Fibroblast of the conjunctiva (primary cell): Measurements from ENCODE around the gene BBC3.
"Not testable (repeated sequence)": the region's sequence is repeated elsewhere in the genome, so short reads cannot be mapped to it uniquely, and the experiment has no call there.

ENCODE experiments used
- DNase-seq: peaks from one replicate; pipeline ENCODE4 v3.0.0-alpha.2; 2010; ENCODE audit warnings: low read depth

Gene BBC3, protein sequence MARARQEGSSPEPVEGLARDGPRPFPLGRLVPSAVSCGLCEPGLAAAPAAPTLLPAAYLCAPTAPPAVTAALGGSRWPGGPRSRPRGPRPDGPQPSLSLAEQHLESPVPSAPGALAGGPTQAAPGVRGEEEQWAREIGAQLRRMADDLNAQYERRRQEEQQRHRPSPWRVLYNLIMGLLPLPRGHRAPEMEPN

DNA sequence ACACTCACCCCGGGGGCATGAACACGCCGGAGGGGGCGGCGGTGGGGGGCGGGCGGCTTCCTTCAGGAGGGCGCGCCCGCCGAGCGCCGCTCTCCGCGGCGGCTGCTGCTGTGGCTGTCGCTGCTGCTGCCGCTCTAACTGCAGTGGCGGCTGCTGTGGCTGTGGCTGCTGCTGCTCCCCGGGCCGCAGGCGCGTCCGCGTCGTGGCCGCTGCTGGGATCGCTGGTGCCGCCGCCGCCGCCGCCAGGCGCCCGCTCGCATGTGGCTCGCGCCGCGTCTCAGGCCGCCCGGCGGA, at the start of gene BBC3:
Gene BBC3, minus strand, starts transcription at position 279 of the 294 bp plus-strand sequence. CDS start 2,768 bp downstream, outside the sequence.
- DNase-seq, result no peak

DNA sequence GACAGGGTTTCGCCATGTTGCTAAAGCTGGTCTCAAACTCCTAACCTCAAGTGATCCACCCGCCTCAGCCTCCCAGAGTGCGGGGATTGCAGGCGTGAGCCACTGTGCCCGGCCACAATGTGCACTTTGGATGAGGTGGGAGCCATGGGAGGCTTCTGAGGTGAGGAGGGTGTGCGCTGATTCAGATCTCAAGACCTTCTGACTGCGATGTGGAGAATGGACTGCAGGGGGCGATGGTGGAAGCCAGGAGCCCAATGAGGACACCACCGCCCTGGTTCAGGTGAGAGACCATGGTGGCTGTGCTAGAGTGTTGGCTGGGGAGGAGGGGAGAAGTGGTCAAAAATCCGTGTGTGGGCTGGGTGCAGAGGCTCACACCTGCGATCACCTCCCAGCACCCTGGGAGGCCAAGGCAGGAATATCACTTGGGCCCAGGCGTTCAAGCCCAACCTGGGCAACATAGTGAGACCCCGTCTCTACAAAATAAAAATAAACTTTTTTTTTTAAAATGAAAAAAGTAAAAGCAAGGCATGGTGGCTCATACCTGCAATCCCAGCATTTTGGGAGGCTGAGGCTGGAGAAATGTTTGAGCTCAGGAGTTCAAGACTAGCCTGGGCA, 49.3 kb upstream of the BBC3 start:
- DNase-seq, result no peak

DNA sequence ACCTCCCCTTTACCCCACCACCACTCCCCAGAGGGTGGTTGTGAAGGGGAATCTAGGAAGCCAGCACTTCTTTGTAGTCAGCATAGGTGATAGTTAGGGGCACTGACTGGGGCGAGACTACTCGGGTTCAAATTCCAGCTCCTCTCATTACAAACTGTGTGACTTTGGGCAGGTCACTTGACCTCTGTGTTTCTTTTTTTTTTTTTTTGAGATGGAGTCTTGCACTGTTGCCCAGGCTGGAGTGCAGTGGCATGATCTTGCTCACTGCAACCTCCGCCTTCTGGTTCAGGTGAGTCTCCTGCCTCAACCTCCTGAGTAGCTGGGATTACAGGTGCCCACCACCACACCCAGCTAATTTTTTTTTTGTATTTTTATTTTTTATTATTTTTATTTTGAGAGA, 45.5 kb upstream of the BBC3 start:
- DNase-seq, result not testable (repeated sequence)

DNA sequence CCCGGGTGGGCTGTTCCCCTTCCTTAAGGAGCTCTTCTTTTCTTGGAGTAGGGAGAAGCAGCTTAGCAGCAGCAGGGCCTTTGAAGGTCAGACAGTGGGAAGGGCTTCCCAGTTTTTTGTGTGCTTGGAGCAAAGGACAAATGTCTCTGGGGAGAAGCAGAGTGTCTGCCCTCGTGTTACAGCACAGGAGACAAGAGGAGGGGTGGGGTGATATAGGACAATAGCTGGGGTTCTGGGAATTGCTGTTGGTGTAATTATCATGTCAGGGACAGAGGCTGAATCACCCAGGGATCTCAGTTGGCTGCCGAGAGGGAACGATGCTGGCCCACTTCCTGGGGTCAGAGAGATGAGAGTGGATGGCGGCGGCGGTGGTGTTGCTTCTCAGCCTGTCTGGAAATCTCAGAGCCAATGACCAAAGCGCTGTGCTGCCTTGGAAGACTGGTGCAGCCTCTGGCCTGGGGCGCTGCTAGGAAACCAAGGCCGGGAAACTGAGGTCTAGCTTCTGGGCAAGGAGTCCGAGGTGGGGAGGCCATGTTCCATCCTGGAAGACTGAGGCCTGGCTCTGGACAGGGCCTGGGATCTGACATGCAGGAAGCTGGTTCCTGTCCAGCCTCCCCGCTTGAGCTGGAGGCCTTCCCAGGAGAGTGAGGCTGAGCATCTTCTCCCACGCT, 44.9 kb upstream of the BBC3 start:
- DNase-seq, result no peak

DNA sequence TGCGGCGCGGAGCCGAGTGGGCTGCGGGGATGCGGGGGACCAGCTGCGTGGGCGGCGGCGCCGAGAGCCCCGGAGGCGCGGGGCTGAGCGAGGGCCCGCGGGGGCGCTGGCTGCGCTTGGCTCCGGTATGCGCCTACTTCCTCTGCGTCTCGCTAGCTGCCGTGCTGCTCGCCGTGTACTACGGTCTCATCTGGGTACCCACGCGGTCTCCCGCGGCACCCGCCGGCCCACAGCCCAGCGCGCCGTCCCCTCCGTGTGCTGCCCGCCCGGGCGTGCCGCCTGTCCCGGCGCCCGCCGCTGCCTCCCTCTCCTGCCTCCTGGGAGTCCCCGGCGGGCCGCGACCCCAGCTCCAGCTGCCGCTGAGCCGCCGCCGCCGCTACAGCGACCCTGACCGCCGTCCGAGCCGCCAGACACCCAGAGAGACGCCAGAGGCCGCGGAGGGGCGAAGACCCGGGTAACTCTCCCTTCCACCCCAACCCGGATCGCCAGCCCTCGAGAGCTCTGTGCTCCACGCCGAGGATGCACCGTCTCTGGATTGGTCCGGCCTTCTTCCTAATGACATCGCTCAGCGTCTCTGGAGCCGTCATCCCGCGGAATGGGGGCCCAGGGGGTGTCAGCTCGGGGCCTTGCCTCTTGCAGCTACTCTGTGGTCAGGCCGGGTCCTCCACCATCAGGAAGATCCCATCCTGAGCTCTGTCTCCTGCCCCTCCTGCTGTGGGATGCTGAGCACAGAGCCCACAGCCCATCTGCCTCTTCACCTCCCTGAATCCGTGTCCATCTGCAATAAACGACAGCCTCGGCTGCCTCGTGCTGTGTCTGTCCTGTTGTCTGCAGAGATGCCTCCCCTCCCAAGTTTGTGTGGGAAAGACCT, 44.1 kb upstream of the BBC3 start:
- no peak for DNase-seq

DNA sequence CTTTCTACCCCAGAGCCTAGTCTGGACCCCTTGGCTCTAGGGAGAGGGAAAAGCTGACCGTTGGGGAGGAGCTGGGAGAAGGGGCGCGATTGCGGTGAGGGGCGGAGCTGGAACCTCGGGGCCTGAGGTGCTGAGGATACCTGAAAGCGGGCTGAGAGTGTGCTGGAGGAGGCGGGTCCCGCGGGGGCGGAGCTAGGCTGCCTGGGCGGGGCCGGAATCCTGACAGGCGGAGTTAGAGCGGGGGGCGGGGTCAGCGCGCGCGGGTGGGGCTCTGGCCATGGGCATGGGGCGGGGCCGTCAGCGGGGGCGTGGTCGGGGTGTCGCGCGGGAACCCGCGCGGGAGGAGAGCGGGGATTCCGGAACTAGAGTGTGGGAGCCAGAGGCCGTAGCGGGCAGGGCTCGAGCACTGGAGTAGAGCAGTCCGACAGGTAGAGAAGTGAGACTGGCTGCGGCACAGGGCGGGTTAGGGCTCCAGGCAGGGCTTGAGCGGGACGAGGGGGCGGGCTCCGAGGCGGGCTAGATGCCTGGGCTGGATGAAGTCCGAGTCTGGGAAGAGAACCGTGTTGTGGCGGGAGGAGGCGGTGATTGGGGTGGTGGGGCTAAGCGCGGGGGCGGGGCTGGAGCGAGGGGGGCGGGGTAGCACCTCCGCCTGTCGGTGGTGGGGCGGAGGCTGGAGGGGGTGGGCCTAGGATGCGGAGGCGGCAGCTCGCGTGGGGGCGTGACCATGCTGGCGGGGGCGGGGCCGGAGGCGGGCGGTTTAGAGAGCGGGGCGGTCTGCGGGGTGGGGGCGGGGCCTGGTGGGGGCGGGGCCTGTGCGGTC, 43.3 kb upstream of the BBC3 start, which contains the start of gene INAFM1:
Gene INAFM1, plus strand, starts transcription at position 815 of the 820 bp plus-strand sequence. CDS start 35 bp downstream, outside the sequence.
- peak; percentile 91 for DNase-seq

DNA sequence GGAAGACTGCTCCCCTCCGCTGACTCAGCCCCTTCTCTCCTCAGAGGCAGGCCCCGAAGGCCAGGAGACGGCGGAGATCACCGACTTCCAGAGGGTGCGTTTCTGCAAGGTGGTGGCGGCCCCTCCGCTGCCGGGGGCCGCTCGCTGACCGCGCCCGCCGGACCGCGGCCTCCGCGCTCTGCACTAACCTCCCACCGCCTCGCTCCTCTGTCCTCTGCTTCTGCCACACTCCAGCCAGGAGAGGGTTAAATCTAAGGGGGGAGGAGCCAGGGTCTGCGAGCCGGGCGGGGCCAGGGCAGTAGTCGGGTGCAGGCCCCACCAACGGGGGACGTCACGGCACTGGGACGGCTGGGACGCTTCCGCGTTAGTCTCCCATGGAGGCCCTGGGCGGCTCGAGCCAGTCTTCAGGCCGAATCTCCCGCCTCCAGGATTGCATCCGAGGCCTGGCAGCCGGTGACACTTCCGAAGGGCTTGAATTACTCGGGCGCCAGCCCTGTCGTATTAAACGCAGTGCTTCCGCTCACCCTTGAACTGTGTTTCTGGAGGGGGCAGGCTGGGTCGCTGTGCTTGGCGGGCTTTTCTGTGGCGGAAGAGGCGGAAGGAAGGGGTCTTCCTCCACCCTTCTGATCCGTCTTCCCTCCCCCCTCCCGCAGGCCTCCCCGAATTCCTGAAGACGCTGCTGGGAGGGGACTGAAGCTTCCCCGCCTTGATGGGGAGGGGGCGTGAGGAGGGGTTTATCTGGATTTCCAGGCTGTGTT, 42.5 kb upstream of the BBC3 start:
- peak; percentile 91 for DNase-seq

DNA sequence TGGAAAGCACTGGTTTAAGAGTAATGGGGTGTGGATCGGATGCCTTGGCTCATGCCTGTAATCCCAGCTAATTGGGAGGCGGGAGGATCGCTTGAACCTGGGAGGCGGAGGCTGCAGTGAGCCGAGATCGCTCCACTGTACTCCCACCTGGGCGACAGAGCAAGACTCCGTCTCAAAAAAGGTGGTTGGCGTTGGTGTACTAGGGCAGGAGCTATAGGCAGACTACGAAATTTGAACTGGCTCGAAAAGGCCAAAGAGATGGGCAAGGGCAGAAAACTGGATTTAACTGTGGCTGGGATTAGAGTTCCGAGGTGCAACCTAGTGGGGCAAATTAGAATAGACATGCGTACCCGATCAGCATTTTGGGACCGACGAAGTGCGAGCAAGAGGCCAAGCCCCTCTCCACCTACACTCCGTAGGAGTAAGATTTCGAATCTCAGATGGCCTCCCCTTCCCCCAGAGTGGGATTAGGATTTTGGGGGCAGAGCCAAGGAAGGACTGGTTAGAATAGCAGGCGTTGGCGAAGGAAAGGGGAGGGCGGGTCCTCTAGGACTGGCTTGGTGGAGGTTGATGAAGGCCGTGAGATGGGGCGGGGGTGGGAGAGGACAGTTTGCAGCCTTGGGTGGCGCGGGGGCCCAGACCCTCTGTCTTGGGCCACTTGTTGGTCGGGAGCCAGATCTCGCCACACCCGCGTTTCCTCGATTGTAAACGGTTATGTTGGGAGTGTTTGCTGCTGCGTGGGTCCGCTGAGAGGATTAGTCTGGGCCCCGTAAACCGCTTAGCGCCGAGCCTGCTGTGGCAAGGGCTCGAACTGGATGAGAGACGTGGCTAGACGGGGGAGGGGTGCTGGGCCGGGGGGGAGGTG, 41.7 kb upstream of the BBC3 start:
- no peak for DNase-seq

DNA sequence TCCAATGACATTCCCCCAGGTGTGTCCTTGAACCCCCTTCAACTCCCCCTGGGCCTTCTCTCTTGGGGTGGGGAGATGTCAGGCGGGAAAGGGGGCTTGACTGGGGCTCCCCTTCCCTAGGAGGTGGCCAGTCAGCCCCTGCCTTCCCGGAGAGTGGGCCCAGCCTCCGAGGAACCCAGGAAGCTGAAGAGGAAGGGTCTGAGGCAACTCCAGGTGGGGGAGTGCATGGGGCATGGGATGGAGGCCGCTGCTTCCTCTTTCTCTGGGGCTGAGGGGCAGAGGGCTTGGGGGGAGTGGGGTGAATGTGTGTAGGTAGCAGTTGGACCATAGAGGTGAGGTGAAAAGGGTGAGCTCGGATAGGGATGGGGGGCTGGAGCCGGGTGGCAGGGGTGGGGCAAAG, 41.0 kb upstream of the BBC3 start:
- DNase-seq, result no peak

DNA sequence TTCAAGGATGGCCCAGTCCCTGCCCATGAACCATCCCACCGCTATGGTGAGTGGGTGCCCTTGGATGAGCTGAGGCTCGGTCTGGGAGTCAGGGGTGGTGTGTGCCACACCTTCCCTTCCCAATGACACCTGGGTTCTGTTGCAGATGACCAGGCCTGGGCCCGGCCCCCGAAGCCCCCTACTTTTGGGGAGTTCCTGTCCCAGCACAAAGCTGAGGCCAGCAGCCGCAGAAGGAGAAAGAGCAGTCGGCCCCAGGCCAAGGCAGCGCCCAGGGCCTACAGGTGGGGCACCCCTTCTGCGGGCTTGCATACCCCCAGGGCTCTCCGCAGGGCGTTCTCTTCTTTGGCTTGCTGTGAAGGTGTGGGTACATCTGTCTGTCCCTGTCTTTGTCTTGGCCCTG, 39.4 kb upstream of the BBC3 start:
- no peak for DNase-seq

DNA sequence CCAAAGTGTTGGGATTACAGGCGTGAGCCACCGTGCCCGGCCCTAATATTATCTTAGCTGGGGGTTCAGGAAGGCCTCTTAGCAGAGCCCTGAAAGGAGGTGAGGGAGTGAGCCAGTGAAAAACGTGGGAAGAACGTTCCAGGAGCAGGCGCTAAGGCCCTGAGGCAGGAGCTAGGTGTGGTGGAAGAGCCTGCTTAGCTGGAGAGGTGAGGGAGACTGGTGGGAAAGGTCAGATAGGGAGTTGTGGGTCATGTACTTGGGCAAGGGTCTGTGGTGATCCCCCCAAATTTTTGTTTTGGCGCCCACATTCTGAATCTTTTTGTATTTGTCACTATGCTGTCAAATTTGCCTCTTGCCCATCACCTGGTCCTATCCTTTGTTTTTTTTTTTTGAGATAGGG, 38.6 kb upstream of the BBC3 start:
- DNase-seq, result no peak

DNA sequence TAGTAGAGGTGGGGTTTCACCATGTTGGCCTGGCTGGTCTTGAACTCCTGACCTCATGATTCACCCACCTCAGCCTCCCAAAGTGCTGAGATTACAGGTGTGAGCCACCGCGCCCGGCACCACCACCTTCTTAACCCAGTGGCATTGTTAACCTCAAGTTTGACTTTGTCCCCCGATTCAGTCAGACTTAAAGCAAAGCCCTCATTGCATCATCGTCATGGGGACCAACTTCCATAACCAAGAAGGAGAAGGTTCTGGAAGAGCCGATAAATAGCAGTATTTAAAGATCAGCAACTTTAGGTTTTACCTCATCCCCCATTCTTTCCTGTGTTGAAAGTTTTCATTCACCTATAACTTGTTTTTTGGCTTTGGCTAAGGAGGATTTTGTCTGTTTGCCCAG, 37.0 kb upstream of the BBC3 start:
- DNase-seq, result no peak

DNA sequence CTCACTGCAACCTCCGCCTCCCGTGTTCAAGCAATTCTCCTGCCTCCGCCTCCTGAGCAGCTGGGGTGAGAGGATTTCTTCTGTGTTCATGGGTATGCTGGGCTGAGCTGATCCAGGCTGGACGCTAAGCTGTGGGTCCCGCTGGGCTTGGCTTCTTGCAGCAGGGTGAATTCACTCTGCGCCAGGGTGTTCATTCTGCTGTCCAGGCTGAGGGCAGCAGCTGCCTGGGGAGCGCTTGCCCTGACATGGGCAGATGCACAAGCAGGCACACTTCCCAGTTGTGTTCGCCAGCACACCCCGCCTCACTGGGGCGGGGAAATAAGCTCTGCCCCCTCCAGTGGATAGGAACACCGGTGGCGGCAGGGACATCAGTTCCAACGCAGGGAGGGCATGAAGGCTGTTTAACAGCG, 36.4 kb upstream of the BBC3 start:
- no peak for DNase-seq

DNA sequence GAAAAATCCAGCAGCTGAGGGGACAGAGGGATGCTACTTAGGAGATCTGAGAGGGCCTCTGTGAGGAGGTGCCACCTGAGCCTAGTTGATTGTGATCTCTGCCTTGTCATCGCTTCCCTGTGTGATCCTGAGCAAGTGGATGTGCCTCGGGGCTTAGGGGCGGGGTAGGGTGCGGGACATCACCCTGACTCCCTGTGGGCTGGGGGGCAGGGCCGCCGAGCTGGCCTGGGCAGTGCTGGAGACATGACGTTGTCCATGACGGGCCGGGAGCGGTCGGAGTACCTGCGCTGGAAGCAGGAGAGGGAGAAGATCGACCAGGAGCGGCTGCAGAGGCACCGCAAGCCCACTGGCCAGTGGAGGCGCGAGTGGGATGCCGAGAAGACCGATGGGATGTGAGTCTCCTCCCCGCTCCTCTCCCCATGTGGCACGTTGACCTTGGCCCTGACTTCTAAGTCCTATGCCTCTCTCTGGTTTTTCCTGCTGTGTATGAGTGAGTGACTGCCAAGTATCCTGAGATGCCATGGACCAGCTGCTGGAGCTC, 35.5 kb upstream of the BBC3 start:
- DNase-seq, result no peak

DNA sequence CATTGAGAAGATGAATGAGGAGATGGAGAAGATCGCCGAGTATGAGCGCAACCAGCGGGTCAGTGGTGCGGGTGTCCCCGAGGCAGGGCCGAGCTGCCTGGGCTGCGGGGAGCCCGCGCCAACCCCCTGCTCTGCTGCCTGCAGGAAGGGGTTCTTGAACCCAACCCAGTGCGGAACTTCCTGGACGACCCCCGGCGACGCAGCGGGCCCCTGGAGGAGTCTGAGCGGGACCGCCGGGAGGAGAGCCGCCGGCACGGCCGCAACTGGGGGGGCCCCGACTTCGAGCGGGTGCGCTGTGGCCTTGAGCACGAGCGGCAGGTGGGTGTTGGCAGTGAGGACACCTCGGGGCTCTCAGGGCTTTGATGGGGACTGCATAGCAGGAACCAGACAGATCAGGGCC, 33.6 kb upstream of the BBC3 start:
- no peak for DNase-seq

DNA sequence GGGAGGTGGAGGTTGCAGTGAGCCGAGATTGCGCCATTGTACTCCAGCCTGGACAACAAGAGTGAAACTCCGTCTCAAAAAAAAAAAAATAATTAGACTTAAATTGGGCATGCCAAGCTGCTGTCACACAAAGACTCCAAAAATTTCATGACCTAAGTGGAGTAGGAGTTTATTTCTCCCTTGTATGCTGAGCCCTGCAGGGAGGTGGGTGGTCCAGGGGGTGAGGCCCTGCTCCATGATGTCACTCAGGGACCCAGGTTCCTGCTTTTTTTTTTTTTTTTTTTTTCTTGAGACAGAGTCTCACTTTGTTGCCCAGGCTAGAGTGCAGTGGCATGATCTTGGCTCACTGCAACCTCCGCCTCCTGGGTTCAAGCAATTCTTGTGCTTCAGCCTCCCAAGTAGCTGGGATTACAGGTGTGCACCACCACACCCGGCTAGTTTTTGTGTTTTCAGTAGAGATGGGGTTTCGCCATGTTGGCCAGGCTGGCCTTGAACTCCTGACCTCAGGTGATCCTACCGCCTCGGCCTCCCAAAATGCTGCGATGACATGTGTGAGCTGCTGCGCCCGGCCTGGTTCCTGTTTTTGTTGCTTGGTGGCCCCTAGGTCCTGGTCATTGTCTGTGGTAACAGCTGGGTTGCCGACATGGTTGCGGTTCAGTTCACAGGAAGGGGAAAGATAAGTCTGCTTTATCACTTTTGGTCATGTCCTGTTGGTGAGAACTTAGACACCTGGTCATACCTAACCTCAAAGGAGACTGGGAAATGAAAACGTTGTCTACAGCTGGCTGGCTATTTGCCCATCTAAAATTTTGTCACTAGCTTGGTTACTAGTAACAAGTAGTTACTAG, 31.2 kb upstream of the BBC3 start:
- not testable (repeated sequence) for DNase-seq

DNA sequence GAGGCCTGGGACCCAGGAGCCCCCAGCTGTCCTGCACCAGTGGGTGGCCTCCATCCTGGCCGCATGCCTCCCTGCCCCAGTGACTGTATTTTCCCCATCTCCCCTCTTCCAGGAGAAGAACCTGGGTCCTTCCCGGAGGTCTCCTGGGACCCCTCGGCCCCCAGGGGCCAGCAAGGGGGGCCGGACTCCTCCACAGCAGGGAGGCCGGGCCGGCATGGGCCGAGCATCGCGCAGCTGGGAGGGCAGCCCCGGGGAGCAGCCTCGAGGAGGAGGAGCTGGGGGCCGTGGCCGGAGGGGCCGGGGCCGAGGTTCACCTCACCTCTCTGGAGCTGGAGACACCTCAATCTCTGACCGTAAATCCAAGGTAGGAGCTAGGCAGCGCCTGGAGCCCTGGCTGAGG, 29.5 kb upstream of the BBC3 start:
- DNase-seq, result no peak

DNA sequence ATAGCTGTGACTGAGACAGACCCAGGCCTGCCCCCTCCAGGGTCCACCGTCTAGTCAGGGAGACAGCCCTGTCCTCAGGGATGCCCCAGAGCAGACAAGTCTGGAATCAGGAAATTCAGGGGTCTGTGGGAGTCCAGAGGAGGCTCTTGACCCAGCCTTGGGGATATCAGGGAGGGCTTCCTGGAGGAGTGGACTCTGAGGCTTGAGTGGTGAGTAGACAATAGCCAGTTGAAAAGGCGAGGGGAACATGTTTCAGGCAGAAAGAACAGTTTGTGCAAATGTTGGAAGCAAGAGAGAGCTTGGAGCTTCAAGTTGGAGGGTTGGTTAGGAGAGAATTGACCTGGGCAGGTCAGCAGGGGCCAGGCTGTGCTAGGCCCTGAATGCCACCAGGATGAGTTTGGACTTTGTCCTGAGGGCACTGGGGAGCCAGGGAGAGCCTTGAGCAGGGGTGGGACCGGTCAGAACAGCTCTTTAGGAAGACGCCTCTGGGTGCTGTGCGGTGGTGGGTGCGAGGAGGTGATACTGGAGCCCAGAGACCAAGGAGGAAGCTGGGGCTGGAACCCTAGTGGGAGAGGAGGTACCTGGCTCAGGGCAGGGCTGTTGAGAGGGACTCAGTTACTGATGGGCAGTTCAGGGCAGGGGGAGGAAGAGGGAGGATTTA, 28.0 kb upstream of the BBC3 start:
- no peak for DNase-seq
